ENCODE measurements around the gene ISG15. TPM values are rescaled to one million over a fixed set of nuclear protein-coding genes. Genes with fewer than 3 reads are reported as not detected.

Gene ISG15
- total and polyA plus RNA-seq, 2 of the 13 experiments (the other 11 are each of a cell fraction or from before 2014, with no cell fraction given), result 42.1 to 54.9 TPM

DNA sequence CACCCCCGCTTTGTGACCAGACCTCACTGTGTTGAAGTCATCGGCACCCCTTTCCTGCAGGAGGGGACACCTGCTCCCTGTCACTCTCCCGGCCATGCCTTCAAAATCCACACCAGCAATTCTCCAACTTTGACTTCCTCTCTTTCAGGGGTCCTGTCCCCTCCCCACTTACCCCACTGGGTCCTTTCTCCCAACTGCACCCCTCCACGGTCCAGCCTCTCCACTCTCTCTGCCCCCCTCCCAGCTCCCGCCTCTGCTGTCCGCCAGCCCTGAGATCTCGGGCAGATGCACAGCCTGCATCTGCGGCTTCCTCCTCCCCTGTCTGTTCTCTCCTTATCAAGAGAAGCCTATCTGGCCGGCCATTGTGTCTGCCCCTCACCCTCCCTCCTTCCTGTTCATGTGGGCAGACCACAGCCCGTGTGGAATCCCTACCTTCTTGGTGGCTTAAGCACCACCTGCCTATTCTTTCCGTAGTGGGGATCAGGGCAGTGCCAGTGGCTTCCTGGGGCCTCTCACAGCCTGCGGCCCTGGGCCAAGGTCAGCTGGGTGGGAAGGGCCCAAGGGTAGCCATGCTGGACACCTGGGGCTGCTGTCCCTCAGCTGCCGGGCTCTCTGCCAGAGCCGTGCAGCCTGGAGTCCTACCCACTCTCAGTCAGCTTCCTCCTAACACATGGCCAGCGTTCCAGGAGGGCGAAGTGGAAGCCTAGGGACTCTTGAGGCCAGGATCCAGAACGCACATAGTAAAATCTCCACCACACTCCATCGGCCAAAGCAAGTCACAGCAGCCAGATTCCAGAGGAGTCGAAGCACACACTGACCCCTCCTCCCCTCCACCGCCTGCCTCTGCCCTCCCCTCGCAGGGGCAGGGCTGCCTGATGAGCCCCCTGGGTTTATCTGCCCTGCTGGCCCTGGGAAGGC, 8.3 kb upstream of the ISG15 start (continued):
- TF ChIP-seq SMC3 (IDR thresholded peaks at IDR 0.05; ENCODE audit: low read length) (no peak), ZNF552 (CRISPR knock-in tag; IDR thresholded peaks at IDR 0.05; ENCODE audit: borderline replicate concordance) (no peak), STAG1 (CRISPR knock-in tag; IDR thresholded peaks at IDR 0.05) (no peak), ZNF207 (IDR thresholded peaks at IDR 0.05; ENCODE audit: borderline replicate concordance) (no peak), SMYD3 (CRISPR knock-in tag; IDR thresholded peaks at IDR 0.05) (no peak), ZBTB10 (CRISPR knock-in tag; IDR thresholded peaks at IDR 0.05; ENCODE audit: borderline replicate concordance) (no peak), ZNF792 (CRISPR knock-in tag; IDR thresholded peaks at IDR 0.05) (peak; percentile 63; the same call in 1 of the 2 replicates), RBAK (CRISPR knock-in tag; IDR thresholded peaks at IDR 0.05) (no peak), ERF (CRISPR knock-in tag; IDR thresholded peaks at IDR 0.05) (peak; percentile 26; the same call in 1 of the 2 replicates), ZNF12 (CRISPR knock-in tag; IDR thresholded peaks at IDR 0.05) (no peak), BRF2 (CRISPR knock-in tag; IDR thresholded peaks at IDR 0.05) (no peak), ZNF562 (CRISPR knock-in tag; IDR thresholded peaks at IDR 0.05; ENCODE audit: borderline replicate concordance) (no peak), KDM1A (CRISPR knock-in tag; IDR thresholded peaks at IDR 0.05) (no peak), ATF5 (CRISPR knock-in tag; IDR thresholded peaks at IDR 0.05; ENCODE audit: low read depth) (no peak), POLR2AphosphoS2 (IDR thresholded peaks at IDR 0.05; ENCODE audit: low read depth, low read length) (no peak)
- TF ChIP-seq, protein P1, sequence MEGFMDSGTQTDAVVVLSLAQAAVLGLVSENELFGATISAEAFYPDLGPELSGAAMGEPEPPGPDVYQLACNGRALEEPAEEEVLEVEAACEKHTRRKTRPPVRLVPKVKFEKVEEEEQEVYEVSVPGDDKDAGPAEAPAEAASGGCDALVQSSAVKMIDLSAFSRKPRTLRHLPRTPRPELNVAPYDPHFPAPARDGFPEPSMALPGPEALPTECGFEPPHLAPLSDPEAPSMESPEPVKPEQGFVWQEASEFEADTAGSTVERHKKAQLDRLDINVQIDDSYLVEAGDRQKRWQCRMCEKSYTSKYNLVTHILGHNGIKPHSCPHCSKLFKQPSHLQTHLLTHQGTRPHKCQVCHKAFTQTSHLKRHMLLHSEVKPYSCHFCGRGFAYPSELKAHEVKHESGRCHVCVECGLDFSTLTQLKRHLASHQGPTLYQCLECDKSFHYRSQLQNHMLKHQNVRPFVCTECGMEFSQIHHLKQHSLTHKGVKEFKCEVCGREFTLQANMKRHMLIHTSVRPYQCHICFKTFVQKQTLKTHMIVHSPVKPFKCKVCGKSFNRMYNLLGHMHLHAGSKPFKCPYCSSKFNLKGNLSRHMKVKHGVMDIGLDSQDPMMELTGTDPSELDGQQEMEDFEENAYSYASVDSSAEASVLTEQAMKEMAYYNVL (CRISPR knock-in tag; IDR thresholded peaks at IDR 0.05; ENCODE audit: borderline replicate concordance), result 0 out of 2 replicates have a peak, but pooled peaks have one; percentile 36
- TF ChIP-seq, protein P2, sequence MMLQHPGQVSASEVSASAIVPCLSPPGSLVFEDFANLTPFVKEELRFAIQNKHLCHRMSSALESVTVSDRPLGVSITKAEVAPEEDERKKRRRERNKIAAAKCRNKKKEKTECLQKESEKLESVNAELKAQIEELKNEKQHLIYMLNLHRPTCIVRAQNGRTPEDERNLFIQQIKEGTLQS (CRISPR knock-in tag; IDR thresholded peaks at IDR 0.05), result no peak
- TF ChIP-seq, protein P3, sequence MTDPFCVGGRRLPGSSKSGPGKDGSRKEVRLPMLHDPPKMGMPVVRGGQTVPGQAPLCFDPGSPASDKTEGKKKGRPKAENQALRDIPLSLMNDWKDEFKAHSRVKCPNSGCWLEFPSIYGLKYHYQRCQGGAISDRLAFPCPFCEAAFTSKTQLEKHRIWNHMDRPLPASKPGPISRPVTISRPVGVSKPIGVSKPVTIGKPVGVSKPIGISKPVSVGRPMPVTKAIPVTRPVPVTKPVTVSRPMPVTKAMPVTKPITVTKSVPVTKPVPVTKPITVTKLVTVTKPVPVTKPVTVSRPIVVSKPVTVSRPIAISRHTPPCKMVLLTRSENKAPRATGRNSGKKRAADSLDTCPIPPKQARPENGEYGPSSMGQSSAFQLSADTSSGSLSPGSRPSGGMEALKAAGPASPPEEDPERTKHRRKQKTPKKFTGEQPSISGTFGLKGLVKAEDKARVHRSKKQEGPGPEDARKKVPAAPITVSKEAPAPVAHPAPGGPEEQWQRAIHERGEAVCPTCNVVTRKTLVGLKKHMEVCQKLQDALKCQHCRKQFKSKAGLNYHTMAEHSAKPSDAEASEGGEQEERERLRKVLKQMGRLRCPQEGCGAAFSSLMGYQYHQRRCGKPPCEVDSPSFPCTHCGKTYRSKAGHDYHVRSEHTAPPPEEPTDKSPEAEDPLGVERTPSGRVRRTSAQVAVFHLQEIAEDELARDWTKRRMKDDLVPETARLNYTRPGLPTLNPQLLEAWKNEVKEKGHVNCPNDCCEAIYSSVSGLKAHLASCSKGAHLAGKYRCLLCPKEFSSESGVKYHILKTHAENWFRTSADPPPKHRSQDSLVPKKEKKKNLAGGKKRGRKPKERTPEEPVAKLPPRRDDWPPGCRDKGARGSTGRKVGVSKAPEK (CRISPR knock-in tag; IDR thresholded peaks at IDR 0.05; ENCODE audit: borderline replicate concordance), result no peak

Data from HepG2 (cell line).